Choroid plexus epithelial cell (primary cell): Measurements from ENCODE around the gene NRXN3.

Experiments used
- DNase-seq: peaks from one replicate; pipeline ENCODE4 v3.0.0-alpha.2; 2010; ENCODE audit warnings: low read depth
- H3K4me3 ChIP-seq: 2 replicates; pipeline ENCODE4 v1.5.1; 2011; ENCODE audit warnings: low read depth, mild to moderate bottlenecking, control low read depth, low read length, moderate library complexity
- TF ChIP-seq, protein P1 (sequence below): conservative IDR thresholded peaks from 2 replicates; pipeline ENCODE4 v1.5.1; 2011; ENCODE audit warnings: low read depth, mild to moderate bottlenecking, control low read depth, inconsistent platforms, low read length, moderate library complexity

NRXN3 gene

DNA sequence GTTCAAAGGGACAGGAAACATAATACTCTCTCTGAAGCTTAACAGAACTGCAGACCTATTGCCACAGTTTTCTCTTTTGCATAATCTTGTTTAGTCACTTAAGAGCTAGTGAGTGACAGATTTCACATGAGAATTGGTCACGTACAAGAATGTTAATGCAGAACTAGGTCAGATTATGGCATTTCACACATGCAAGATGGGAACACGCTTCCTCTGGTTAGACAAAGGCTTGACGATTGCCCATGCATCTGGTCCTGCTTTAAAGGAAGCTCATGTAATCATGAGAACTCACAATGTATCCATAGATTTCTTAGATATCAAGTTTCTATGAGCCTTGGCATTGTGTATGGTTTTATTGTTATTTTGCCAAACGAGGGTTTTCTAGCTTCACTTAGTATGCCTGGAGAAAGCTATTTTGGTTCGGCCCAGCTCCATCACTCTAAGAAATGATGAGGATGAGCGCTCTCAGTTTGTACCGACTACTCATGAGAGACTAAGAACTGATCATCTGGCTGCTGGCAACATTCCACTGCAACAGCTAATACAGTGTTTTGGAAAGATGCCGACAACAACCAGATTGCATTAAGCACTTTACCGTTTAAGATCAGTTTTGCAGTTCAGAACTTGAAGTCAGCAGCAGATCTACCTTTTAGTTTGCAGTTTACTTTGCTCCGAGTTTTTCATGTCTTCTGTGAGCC, 1661.2 kb downstream of the NRXN3 start:
- TF ChIP-seq, protein P1, sequence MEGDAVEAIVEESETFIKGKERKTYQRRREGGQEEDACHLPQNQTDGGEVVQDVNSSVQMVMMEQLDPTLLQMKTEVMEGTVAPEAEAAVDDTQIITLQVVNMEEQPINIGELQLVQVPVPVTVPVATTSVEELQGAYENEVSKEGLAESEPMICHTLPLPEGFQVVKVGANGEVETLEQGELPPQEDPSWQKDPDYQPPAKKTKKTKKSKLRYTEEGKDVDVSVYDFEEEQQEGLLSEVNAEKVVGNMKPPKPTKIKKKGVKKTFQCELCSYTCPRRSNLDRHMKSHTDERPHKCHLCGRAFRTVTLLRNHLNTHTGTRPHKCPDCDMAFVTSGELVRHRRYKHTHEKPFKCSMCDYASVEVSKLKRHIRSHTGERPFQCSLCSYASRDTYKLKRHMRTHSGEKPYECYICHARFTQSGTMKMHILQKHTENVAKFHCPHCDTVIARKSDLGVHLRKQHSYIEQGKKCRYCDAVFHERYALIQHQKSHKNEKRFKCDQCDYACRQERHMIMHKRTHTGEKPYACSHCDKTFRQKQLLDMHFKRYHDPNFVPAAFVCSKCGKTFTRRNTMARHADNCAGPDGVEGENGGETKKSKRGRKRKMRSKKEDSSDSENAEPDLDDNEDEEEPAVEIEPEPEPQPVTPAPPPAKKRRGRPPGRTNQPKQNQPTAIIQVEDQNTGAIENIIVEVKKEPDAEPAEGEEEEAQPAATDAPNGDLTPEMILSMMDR, result no peak

GRCh38 chr14:79833781-79834180, 1663.6 kb downstream of the NRXN3 start:
- TF ChIP-seq, protein P1, result no peak
- peak; percentile 19 for DNase-seq
- H3K4me3 ChIP-seq, result no peak overlapping the region

More for the DNA sequence above, 1661.2 kb downstream of the NRXN3 start:
- peak; percentile 51 for DNase-seq
- H3K4me3 ChIP-seq, result no peak overlapping the region

- TF ChIP-seq, protein P1, result no peak
- no peak for DNase-seq
- H3K4me3 ChIP-seq, result no peak overlapping the region
These were observed 1664.7 kb downstream of the NRXN3 start for GRCh38 chr14:79834868-79835267.

DNA sequence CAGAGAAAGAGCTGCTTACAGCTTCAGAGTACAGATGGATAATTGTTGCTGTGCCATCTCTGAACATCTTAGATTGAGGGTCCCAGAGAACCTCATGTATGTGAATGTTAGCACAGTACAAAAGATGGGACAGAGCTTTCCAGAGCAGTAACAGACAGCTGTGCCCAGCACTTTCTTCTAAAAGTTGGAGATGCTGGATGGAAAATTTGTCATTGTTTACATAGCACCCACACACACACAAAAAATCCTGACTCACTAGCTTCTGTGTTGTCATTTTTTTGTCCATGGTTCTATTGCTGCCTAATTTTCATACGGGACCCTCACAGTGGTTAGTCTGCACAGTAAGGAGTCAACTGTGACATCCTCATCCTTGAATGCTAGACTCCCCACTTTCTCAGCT, 1666.4 kb downstream of the NRXN3 start:
- TF ChIP-seq, protein P1, result no peak
- DNase-seq, result peak; percentile 30

GRCh38 chr14:79837699-79838098, 1667.5 kb downstream of the NRXN3 start:
- TF ChIP-seq, protein P1, result no peak
- H3K4me3 ChIP-seq, result no peak overlapping the region
- no peak for DNase-seq

More for the DNA sequence above, 1666.4 kb downstream of the NRXN3 start:
- H3K4me3 ChIP-seq, result no peak overlapping the region

- TF ChIP-seq, protein P1, result no peak
- DNase-seq, result peak; percentile 50
- no peak overlapping the region for H3K4me3 ChIP-seq
These were observed 1669.9 kb downstream of the NRXN3 start for GRCh38 chr14:79840103-79840502.

DNA sequence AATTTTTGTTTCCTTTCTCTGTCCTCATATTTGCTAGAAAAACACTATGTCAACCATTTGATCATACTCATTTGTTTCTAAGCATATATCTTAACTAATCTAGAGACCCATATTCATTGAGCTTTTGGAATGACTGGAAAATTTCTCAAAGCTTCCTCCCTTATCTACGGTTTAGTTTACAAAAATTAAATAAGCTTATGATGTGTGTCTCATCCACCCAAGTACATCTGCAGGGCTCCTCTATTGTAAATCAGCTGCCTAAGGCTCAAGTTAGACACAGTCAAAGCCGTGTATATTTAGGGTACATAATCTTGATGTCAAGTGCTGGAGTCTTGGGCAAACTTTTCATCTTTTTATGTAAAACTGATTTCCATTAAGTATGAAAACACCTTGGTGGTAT, 1670.7 kb downstream of the NRXN3 start:
- DNase-seq, result peak; percentile 12
- H3K4me3 ChIP-seq, result no peak overlapping the region
- TF ChIP-seq, protein P1, result no peak
